Measurements from ENCODE around the gene CHST11.

GRCh38 chr12:104538056-104538455 is 81.3 kb downstream of the CHST11 start:
- TF ChIP-seq POLR2A (IDR thresholded peaks at IDR 0.05; ENCODE audit: low read depth, low read length) (no peak), POLR2AphosphoS5 (IDR thresholded peaks at IDR 0.05; ENCODE audit: low read depth, low read length) (no peak), TAF1 (IDR thresholded peaks at IDR 0.05; ENCODE audit: low read depth, low read length) (no peak)
